AML-193 (cell line): ENCODE results near the gene PRTG.
"Not testable (repeated sequence)": the region's sequence is repeated elsewhere in the genome, so short reads cannot be mapped to it uniquely, and the experiment has no call there.

Experiments
- DNase-seq, 2 experiments: peaks; one replicate each; lab custom pipeline; 2025; lab: John Stamatoyannopoulos, UW

Gene PRTG

GRCh38 chr15:55633731-55634130 lies 109.2 kb downstream of the PRTG start:
- DNase-seq = no peak

GRCh38 chr15:55632434-55632833 lies 110.5 kb downstream of the PRTG start:
- DNase-seq = no peak

GRCh38 chr15:55630858-55631257 lies 112.1 kb downstream of the PRTG start:
- no peak for DNase-seq

GRCh38 chr15:55628369-55628730 lies 114.6 kb downstream of the PRTG start:
- no peak for DNase-seq

GRCh38 chr15:55627730-55628368 lies 115.1 kb downstream of the PRTG start:
- DNase-seq = no peak

GRCh38 chr15:55619783-55620182 lies 123.2 kb downstream of the PRTG start:
- no peak for DNase-seq

GRCh38 chr15:55618387-55618786 lies 124.6 kb downstream of the PRTG start:
- no peak for DNase-seq

GRCh38 chr15:55615445-55615844 lies 127.5 kb downstream of the PRTG start:
- no peak for DNase-seq

- no peak for DNase-seq
Measured at GRCh38 chr15:55613727-55614126, 129.2 kb downstream of the PRTG start.

GRCh38 chr15:55606214-55606613 lies 136.7 kb downstream of the PRTG start:
- no peak for DNase-seq

- no peak for DNase-seq
Measured at GRCh38 chr15:55601374-55601773, 141.6 kb downstream of the PRTG start.

GRCh38 chr15:55599439-55599838 lies 143.5 kb downstream of the PRTG start:
- DNase-seq = no peak

- not testable (repeated sequence) for DNase-seq
Measured at GRCh38 chr15:55593019-55593418, 149.9 kb downstream of the PRTG start.

GRCh38 chr15:55590788-55591187 lies 152.2 kb downstream of the PRTG start:
- DNase-seq = no peak

GRCh38 chr15:55589287-55589686 lies 153.7 kb downstream of the PRTG start:
- DNase-seq = no peak

- no peak for DNase-seq
Measured at GRCh38 chr15:55588815-55589115, 154.2 kb downstream of the PRTG start.

- DNase-seq = no peak
Measured at GRCh38 chr15:55588070-55588814, 154.7 kb downstream of the PRTG start, which contains the start of gene PYGO1. TSS of gene PYGO1 (minus strand) at chr15:55588345. CDS start at chr15:55587883, 462 bp downstream.

- DNase-seq = no peak
Measured at GRCh38 chr15:55587321-55588069, 155.5 kb downstream of the PRTG start.

- no peak for DNase-seq
Measured at GRCh38 chr15:55586808-55587207, 156.1 kb downstream of the PRTG start.

GRCh38 chr15:55576943-55577342 lies 166.0 kb downstream of the PRTG start:
- DNase-seq = no peak

GRCh38 chr15:55574096-55574495 lies 168.9 kb downstream of the PRTG start:
- DNase-seq = no peak

GRCh38 chr15:55573224-55573623 lies 169.7 kb downstream of the PRTG start:
- no peak for DNase-seq
